ENCODE results near the gene PLCXD3.

DNA sequence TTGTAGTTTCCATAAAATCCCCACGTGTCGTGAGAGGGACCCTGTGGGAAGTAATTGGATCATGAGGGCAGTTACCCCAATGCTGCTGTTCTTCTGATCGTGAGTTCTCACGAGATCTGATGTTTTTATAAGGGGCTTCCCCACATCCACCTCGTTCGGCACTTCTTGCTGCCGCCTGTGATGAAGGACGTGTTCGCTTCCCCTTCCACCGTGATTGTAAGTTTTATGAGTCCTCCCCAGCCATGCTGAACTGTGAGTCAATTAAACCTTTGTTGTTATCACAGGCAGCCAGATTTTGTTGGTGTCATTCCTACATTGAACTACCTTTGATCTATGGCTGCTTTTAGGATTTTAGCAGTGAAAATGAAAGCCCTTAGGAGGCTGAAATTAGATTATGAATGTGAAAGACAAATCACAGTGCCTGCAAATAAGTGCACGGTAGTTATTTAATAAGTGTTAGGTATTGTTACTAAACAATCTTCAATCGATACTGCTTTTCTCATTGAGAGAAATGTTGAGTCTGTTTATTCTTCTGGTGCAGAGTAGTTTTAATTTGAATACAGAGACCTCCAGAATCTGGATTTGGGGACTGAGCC, 229.1 kb downstream of the PLCXD3 start:
- TF ChIP-seq, protein P1, sequence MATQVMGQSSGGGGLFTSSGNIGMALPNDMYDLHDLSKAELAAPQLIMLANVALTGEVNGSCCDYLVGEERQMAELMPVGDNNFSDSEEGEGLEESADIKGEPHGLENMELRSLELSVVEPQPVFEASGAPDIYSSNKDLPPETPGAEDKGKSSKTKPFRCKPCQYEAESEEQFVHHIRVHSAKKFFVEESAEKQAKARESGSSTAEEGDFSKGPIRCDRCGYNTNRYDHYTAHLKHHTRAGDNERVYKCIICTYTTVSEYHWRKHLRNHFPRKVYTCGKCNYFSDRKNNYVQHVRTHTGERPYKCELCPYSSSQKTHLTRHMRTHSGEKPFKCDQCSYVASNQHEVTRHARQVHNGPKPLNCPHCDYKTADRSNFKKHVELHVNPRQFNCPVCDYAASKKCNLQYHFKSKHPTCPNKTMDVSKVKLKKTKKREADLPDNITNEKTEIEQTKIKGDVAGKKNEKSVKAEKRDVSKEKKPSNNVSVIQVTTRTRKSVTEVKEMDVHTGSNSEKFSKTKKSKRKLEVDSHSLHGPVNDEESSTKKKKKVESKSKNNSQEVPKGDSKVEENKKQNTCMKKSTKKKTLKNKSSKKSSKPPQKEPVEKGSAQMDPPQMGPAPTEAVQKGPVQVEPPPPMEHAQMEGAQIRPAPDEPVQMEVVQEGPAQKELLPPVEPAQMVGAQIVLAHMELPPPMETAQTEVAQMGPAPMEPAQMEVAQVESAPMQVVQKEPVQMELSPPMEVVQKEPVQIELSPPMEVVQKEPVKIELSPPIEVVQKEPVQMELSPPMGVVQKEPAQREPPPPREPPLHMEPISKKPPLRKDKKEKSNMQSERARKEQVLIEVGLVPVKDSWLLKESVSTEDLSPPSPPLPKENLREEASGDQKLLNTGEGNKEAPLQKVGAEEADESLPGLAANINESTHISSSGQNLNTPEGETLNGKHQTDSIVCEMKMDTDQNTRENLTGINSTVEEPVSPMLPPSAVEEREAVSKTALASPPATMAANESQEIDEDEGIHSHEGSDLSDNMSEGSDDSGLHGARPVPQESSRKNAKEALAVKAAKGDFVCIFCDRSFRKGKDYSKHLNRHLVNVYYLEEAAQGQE (IDR thresholded peaks at IDR 0.05; ENCODE audit: insufficient read depth in 1 of 2, low read depth in 2 of 2, low read length in 1 of 2), result no peak
- TF ChIP-seq, protein P2, sequence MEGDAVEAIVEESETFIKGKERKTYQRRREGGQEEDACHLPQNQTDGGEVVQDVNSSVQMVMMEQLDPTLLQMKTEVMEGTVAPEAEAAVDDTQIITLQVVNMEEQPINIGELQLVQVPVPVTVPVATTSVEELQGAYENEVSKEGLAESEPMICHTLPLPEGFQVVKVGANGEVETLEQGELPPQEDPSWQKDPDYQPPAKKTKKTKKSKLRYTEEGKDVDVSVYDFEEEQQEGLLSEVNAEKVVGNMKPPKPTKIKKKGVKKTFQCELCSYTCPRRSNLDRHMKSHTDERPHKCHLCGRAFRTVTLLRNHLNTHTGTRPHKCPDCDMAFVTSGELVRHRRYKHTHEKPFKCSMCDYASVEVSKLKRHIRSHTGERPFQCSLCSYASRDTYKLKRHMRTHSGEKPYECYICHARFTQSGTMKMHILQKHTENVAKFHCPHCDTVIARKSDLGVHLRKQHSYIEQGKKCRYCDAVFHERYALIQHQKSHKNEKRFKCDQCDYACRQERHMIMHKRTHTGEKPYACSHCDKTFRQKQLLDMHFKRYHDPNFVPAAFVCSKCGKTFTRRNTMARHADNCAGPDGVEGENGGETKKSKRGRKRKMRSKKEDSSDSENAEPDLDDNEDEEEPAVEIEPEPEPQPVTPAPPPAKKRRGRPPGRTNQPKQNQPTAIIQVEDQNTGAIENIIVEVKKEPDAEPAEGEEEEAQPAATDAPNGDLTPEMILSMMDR (IDR thresholded peaks at IDR 0.05), result no peak
- TF ChIP-seq POLR2AphosphoS5 (IDR thresholded peaks at IDR 0.05; ENCODE audit: low read depth, low read length), result no peak

Measured in Panc1 (cell line).